Fibroblast of pulmonary artery (primary cell): Measurements from ENCODE around the gene SIPA1L3.
A peak's percentile ranks its signal among the peaks of the same experiment; 100 is the strongest.

Experiments
- DNase-seq: peaks from one replicate; pipeline ENCODE4 v3.0.0-alpha.2; 2010; ENCODE audit warnings: low read depth
- H3K4me3 ChIP-seq: replicated peaks from 2 replicates; pipeline ENCODE4 v1.5.1; 2011; ENCODE audit warnings: low read depth, mild to moderate bottlenecking, control low read depth, low read length, moderate library complexity
- TF ChIP-seq, protein P1 (sequence below): IDR thresholded peaks from 2 replicates; pipeline ENCODE4 v1.5.1; 2011; ENCODE audit warnings: mild to moderate bottlenecking, control low read depth, low read length, inconsistent platforms; ENCODE audit errors: missing control alignments

SIPA1L3 gene

DNA sequence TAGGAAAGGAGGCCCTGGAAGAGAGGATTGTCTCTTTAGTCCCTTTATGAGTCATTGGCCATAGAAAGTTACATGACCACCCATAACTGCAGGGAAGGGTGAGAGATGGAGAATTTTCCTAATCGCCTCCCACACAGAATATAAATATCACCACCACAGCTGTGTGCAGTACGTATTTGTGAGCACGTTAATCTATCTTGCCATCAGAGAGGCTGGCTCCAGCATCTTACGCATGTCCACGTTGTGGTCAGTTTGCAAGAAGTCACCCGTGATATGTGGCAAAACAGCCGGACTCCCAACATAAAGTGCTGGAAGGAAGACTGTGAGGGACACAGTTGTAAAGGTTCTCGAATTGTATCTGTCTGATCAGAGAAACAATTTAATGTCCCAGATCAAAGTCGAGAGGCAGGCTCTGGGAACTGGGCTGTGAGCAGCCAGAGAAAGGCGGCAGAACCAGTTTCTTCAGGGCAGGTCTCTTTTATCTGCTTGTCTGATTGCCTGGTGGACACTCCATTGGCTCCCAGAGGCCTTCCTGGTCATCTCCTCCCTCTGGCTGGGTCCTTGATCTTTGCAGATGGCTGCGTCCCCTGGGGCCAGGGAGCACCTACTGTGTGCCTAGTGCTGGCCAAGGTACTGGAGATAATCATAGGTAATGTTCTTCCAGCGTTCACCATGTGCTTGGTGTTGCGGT is 74.9 kb downstream of the SIPA1L3 start:
- TF ChIP-seq, protein P1, sequence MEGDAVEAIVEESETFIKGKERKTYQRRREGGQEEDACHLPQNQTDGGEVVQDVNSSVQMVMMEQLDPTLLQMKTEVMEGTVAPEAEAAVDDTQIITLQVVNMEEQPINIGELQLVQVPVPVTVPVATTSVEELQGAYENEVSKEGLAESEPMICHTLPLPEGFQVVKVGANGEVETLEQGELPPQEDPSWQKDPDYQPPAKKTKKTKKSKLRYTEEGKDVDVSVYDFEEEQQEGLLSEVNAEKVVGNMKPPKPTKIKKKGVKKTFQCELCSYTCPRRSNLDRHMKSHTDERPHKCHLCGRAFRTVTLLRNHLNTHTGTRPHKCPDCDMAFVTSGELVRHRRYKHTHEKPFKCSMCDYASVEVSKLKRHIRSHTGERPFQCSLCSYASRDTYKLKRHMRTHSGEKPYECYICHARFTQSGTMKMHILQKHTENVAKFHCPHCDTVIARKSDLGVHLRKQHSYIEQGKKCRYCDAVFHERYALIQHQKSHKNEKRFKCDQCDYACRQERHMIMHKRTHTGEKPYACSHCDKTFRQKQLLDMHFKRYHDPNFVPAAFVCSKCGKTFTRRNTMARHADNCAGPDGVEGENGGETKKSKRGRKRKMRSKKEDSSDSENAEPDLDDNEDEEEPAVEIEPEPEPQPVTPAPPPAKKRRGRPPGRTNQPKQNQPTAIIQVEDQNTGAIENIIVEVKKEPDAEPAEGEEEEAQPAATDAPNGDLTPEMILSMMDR: no peak
- DNase-seq: no peak
- no peak overlapping the region for H3K4me3 ChIP-seq

DNA sequence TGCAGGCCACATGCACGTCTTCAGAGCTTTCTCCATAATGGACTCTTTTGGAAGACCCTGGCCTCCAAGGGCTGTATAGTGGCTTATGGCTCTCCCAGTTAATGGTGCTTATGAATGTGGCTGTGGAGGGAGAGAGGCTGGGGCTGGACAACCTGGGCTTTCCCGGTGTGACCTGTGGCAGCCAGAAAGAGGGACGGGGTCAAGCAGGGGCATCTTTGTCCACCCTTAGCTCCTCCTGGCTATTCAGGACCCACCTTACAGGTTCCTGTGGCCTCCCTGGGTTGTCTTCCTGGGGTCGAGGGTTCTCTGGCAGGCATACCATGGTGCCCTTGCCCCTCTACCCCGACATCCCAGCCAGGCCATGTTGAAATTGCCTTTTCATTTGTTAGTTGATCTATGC is 75.6 kb downstream of the SIPA1L3 start:
- H3K4me3 ChIP-seq: no peak overlapping the region
- DNase-seq: no peak
- TF ChIP-seq, protein P1: no peak

DNA sequence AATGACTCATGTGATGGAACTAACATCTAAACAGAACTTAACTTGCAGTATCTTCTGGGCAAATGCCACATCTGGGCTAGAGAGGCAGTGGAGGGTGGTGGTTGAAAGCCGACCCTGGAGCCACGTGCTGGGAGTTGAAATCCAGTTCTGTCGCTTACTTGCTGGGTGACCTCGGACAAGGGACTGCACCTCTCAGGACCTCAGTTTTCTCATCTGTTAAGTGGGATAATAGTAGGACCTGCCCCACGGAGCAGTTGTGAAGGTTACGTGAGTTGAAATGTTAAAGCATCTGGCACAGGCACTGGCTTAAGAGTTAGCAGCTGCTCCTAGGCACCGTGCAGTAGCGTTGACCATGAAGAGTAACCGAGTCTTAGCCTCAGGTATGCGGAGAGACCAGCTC is 76.1 kb downstream of the SIPA1L3 start:
- H3K4me3 ChIP-seq: no peak overlapping the region
- TF ChIP-seq, protein P1: no peak
- DNase-seq: no peak

DNA sequence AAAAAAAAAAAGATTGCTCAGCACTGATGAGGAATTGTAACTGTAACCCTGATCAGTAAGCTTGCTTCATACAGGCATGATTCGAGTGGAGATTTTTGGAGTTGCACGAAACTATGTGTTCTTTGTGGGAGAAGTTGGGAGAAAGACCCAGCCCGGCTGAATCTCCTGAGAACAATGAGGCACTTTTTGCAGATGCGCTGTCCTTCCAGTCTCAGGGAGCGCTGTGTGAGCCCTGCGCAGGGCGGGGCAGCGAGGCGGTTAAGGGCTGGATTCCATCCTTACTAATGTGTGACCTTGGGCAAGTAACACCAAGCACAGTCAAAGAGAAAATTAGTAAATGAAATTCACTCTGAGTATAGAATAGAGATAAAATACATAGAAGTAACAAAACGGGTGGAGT is 76.9 kb downstream of the SIPA1L3 start:
- TF ChIP-seq, protein P1: no peak
- DNase-seq: no peak
- no peak overlapping the region for H3K4me3 ChIP-seq

GRCh38 chr19:37986048-37986750 is 79.2 kb downstream of the SIPA1L3 start:
- no peak overlapping the region for H3K4me3 ChIP-seq
- TF ChIP-seq, protein P1: no peak
- DNase-seq: no peak

- no peak for DNase-seq
- TF ChIP-seq, protein P1: peak; percentile 17
- H3K4me3 ChIP-seq: no peak overlapping the region
Measured at GRCh38 chr19:37987356-37988332, 80.6 kb downstream of the SIPA1L3 start.
